ENCODE results near the gene DDR2.

DNA sequence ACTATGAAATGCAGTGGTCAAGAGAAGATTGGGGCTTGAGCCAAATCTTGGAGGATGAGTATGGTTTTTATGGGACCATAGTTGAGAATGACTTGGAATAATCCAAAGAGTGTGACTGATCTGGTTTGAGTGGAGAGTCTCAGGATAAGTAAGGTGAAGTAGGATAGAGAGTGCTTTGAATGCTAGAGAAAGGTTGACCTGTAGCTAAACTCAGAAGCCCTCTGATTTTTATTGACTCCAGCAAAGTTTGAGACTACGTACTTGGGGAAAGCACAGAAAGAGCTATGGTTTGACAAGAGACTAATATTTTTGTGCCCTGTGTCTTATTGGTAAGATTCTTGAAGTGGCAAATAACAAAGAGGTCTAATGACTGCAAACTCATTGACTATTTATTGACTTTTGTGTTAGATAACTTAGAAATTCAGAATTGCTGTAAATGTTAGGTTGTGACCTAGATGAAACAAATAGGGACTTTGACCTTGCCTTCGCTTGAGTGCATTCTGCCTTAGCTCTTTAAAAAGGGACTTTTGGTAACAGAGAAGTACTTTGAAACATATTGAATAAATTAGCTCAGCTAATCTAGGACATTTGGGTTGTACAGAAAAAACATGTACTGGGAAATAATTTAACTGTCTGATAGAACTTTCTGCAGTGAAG is 35.6 kb upstream of the DDR2 start:
- no peak for TF ChIP-seq POLR2A (IDR thresholded peaks at IDR 0.05)
- TF ChIP-seq, protein P1, sequence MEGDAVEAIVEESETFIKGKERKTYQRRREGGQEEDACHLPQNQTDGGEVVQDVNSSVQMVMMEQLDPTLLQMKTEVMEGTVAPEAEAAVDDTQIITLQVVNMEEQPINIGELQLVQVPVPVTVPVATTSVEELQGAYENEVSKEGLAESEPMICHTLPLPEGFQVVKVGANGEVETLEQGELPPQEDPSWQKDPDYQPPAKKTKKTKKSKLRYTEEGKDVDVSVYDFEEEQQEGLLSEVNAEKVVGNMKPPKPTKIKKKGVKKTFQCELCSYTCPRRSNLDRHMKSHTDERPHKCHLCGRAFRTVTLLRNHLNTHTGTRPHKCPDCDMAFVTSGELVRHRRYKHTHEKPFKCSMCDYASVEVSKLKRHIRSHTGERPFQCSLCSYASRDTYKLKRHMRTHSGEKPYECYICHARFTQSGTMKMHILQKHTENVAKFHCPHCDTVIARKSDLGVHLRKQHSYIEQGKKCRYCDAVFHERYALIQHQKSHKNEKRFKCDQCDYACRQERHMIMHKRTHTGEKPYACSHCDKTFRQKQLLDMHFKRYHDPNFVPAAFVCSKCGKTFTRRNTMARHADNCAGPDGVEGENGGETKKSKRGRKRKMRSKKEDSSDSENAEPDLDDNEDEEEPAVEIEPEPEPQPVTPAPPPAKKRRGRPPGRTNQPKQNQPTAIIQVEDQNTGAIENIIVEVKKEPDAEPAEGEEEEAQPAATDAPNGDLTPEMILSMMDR (IDR thresholded peaks at IDR 0.05): no peak

All from lower leg skin (tissue), 3 donors.